Activated T-helper 1 cell treated with anti-CD3 and anti-CD28 coated beads, Interleukin-12 subunit alpha, Interleukin-12 subunit beta, Interleukin-2, Interleukin-4 antibody, amounts not matched to agents 30 ng/mL and 10 ng/mL and 1 ng/mL, durations not matched to agents 14 hours and 24 hours and 36 hours (primary cell): ENCODE data around the gene URM1. TPM values are rescaled to one million over a fixed set of nuclear protein-coding genes. Genes with fewer than 3 reads are reported as not detected.
A peak's percentile ranks its signal among the peaks of the same experiment; 100 is the strongest.

Experiments
- DNase-seq: peaks from one replicate; pipeline ENCODE4 v3.0.0; 2021; ENCODE audit warnings: low spot score
- H3K27ac Mint-ChIP-seq: one replicate; pipeline ENCODE4 v1.8.0; 2021; ENCODE audit warnings: mild to moderate bottlenecking, mixed read lengths
- H3K27me3 Mint-ChIP-seq: one replicate; pipeline ENCODE4 v1.8.0; 2022; ENCODE audit warnings: mild to moderate bottlenecking, moderate library complexity, mixed read lengths; ENCODE audit not compliant: insufficient read depth
- H3K36me3 Mint-ChIP-seq: one replicate; pipeline ENCODE4 v1.8.0; 2021; ENCODE audit warnings: low read depth, mixed read lengths
- H3K4me1 Mint-ChIP-seq: one replicate; pipeline ENCODE4 v1.8.0; 2021; ENCODE audit warnings: low read depth, mixed read lengths
- H3K4me3 Mint-ChIP-seq: one replicate; pipeline ENCODE4 v1.8.0; 2021; ENCODE audit warnings: mild to moderate bottlenecking, moderate library complexity, mixed read lengths
- H3K9me3 Mint-ChIP-seq: one replicate; pipeline ENCODE4 v1.8.0; 2021; ENCODE audit warnings: mixed read lengths
- intact Hi-C: fragments of 100-400 bp; cut with micrococcal nuclease; formaldehyde crosslinking; loops from one replicate; pipeline ENCODE4 v1.15.1; 2024
- total RNA-seq: library from RNA; stranded (reverse); gene quantifications from 2 replicates; pipeline ENCODE4 v1.2.3, GENCODE V29; 2022

URM1 gene
- total RNA-seq, 1 donor from 2014 or later: 82.6 TPM

GRCh38 chr9:128438343-128439109 is 67.4 kb downstream of the URM1 start:
- Mint-ChIP-seq H3K4me1 (peaks cover 5% of the 10 kb centered on the region), H3K4me3 (no peak overlapping the region), H3K9me3 (no peaks in the 10 kb centered on the region), H3K27ac (no peak overlapping the region), H3K27me3 (no peaks in the 10 kb centered on the region), H3K36me3 (no peaks in the 10 kb centered on the region)
- DNase-seq: peak; percentile 74
- intact Hi-C loops: no loop called here

GRCh38 chr9:128439273-128439672 is 68.1 kb downstream of the URM1 start:
- Mint-ChIP-seq H3K27ac (no peak overlapping the region), H3K36me3 (no peaks in the 10 kb centered on the region), H3K4me3 (no peak overlapping the region), H3K9me3 (no peaks in the 10 kb centered on the region), H3K4me1 (peaks cover 5% of the 10 kb centered on the region), H3K27me3 (no peaks in the 10 kb centered on the region)
- no peak for DNase-seq
- intact Hi-C loops: no loop called here

Other genes with a start within 250 kb of the URM1 start
- 87.7 and 89.2 TPM in 2 replicates for gene PTGES2, start 243.6 kb upstream of the URM1 start, total RNA-seq
- not detected in 2 replicates for gene LCN2, start 221.9 kb upstream of the URM1 start, total RNA-seq
- 97.3 and 106 TPM in 2 replicates for gene BBLN, start 211.1 kb upstream of the URM1 start, total RNA-seq
- gene CIZ1, start 179.8 kb upstream of the URM1 start, total RNA-seq: 154 and 158 TPM in 2 replicates
- 1.4 and 1.8 TPM in 2 replicates for gene DNM1, start 168.0 kb upstream of the URM1 start, total RNA-seq
- gene GOLGA2, start 95.4 kb upstream of the URM1 start, total RNA-seq: 52.3 and 53.0 TPM in 2 replicates
- gene SWI5, start 95.1 kb upstream of the URM1 start, total RNA-seq: 10.4 and 13.3 TPM in 2 replicates
- 41.8 and 44.0 TPM in 2 replicates for gene TRUB2, start 48.9 kb upstream of the URM1 start, total RNA-seq
- gene COQ4, start 48.5 kb upstream of the URM1 start, total RNA-seq: 59.0 and 59.5 TPM in 2 replicates
- gene SLC27A4, start 30.8 kb upstream of the URM1 start, total RNA-seq: 41.8 and 43.2 TPM in 2 replicates
- gene CERCAM, start 49.5 kb downstream of the URM1 start, total RNA-seq: 0.86 and 1.6 TPM in 2 replicates
- gene ODF2, start 84.6 kb downstream of the URM1 start, total RNA-seq: 55.6 and 57.6 TPM in 2 replicates
- 51.4 and 52.0 TPM in 2 replicates for gene GLE1, start 133.3 kb downstream of the URM1 start, total RNA-seq
- gene SPTAN1, start 181.2 kb downstream of the URM1 start, total RNA-seq: 298 and 304 TPM in 2 replicates